ENCODE data around the gene IFFO2.

- TF ChIP-seq MAX (IDR thresholded peaks at IDR 0.05) (0 out of 2 replicates have a peak, but pooled peaks have one; percentile 11), REST (IDR thresholded peaks at IDR 0.05; ENCODE audit: low read depth) (no peak), TCF12 (IDR thresholded peaks at IDR 0.05; ENCODE audit: low read depth) (no peak), CEBPB (IDR thresholded peaks at IDR 0.05) (no peak)
These were observed 30.0 kb downstream of the IFFO2 start for GRCh38 chr1:18926315-18927081.

Measured in Ishikawa (cell line).